ENCODE data around the gene CD320. TPM values are rescaled to one million over a fixed set of nuclear protein-coding genes. Genes with fewer than 3 reads are reported as not detected.

Gene CD320
- total and polyA plus RNA-seq, 7 donors, result 10.2 to 72.6 (median 27.4) TPM

- peak; percentile 47 for DNase-seq
- H3K36me3 ChIP-seq, result peaks cover 20 to 54% (median 22%) of the 10 kb centered on the region in 4 donors
- intact Hi-C loops (cut with DNase I), result no loop called here
- TF ChIP-seq EP300 (IDR thresholded peaks at IDR 0.05) (no peak), POLR2AphosphoS5 (IDR thresholded peaks at IDR 0.05) (no peak), POLR2A (IDR thresholded peaks at IDR 0.05) (no peak), CTCF (IDR thresholded peaks at IDR 0.05) (no peak)
- no peaks in the 10 kb centered on the region for H3K27me3 ChIP-seq
- WGBS, 2 donors, result 90 to 92% methylated on average over 3 of the region's 3 CpGs
- H3K9me3 ChIP-seq, result no peaks in the 10 kb centered on the region
- H3K27ac ChIP-seq, result no peak overlapping the region
- no peaks in the 10 kb centered on the region for H3K4me1 ChIP-seq
- no peak overlapping the region for H3K4me3 ChIP-seq
Measured at GRCh38 chr19:8259922-8260247, 48.3 kb downstream of the CD320 start.

- Histone ChIP-seq H3K27ac (no peak overlapping the region), H3K4me3 (no peak overlapping the region), H3K4me1 (no peaks in the 10 kb centered on the region), H3K27me3 (no peaks in the 10 kb centered on the region), H3K9me3 (no peaks in the 10 kb centered on the region), H3K36me3 (peaks cover 20 to 59% (median 22%) of the 10 kb centered on the region in 4 donors)
- intact Hi-C loops (cut with DNase I), result no loop called here
- DNase-seq, result peak; percentile 22
- no peak for TF ChIP-seq EP300 (IDR thresholded peaks at IDR 0.05)
- no peak for TF ChIP-seq CTCF (IDR thresholded peaks at IDR 0.05)
- TF ChIP-seq POLR2AphosphoS5 (IDR thresholded peaks at IDR 0.05), result no peak
- TF ChIP-seq POLR2A (IDR thresholded peaks at IDR 0.05), result no peak
- WGBS, 2 donors, result 87 to 92% methylated on average over 11 of the region's 11 CpGs
Measured at GRCh38 chr19:8259142-8259921, 48.8 kb downstream of the CD320 start.

- Histone ChIP-seq H3K4me3 (no peak overlapping the region), H3K36me3 (peaks cover 18 to 53% (median 19%) of the 10 kb centered on the region in 4 donors), H3K27me3 (no peaks in the 10 kb centered on the region), H3K9me3 (no peaks in the 10 kb centered on the region), H3K4me1 (peaks cover 0 to 10% (median 5%) of the 10 kb centered on the region in 4 donors), H3K27ac (no peak overlapping the region)
- TF ChIP-seq POLR2A (IDR thresholded peaks at IDR 0.05) (no peak), CTCF (IDR thresholded peaks at IDR 0.05) (no peak), POLR2AphosphoS5 (IDR thresholded peaks at IDR 0.05) (no peak), EP300 (IDR thresholded peaks at IDR 0.05) (no peak)
- intact Hi-C loops (cut with DNase I), result no loop called here
- 51 to 55% methylated on average over 5 of the region's 5 CpGs for WGBS, 2 donors
- DNase-seq, result no peak
Measured at GRCh38 chr19:8257052-8257443, 51.1 kb downstream of the CD320 start.

- H3K4me1 ChIP-seq, result peaks cover 0 to 16% (median 10%) of the 10 kb centered on the region in 4 donors
- H3K27ac ChIP-seq, result no peak overlapping the region
- no peak overlapping the region for H3K4me3 ChIP-seq
- H3K9me3 ChIP-seq, result no peaks in the 10 kb centered on the region
- no peak for DNase-seq
- no peaks in the 10 kb centered on the region for H3K27me3 ChIP-seq
- intact Hi-C loops (cut with DNase I), result no loop called here
- TF ChIP-seq POLR2AphosphoS5 (IDR thresholded peaks at IDR 0.05) (no peak), EP300 (IDR thresholded peaks at IDR 0.05) (no peak), POLR2A (IDR thresholded peaks at IDR 0.05) (no peak), CTCF (IDR thresholded peaks at IDR 0.05) (no peak)
- H3K36me3 ChIP-seq, result peaks cover 12 to 48% (median 17%) of the 10 kb centered on the region in 4 donors
- WGBS, 2 donors, result 92 to 95% methylated on average over 15 of the region's 15 CpGs
Measured at GRCh38 chr19:8256276-8257051, 51.7 kb downstream of the CD320 start.

Measured in sigmoid colon (tissue), 7 donors.